GM04504 (cell line): ENCODE results near the gene RBM26.

Experiments used
- DNase-seq: peaks from one replicate; pipeline ENCODE4 v3.0.0-alpha.2; 2012; ENCODE audit warnings: low read depth

The RBM26 gene, protein sequence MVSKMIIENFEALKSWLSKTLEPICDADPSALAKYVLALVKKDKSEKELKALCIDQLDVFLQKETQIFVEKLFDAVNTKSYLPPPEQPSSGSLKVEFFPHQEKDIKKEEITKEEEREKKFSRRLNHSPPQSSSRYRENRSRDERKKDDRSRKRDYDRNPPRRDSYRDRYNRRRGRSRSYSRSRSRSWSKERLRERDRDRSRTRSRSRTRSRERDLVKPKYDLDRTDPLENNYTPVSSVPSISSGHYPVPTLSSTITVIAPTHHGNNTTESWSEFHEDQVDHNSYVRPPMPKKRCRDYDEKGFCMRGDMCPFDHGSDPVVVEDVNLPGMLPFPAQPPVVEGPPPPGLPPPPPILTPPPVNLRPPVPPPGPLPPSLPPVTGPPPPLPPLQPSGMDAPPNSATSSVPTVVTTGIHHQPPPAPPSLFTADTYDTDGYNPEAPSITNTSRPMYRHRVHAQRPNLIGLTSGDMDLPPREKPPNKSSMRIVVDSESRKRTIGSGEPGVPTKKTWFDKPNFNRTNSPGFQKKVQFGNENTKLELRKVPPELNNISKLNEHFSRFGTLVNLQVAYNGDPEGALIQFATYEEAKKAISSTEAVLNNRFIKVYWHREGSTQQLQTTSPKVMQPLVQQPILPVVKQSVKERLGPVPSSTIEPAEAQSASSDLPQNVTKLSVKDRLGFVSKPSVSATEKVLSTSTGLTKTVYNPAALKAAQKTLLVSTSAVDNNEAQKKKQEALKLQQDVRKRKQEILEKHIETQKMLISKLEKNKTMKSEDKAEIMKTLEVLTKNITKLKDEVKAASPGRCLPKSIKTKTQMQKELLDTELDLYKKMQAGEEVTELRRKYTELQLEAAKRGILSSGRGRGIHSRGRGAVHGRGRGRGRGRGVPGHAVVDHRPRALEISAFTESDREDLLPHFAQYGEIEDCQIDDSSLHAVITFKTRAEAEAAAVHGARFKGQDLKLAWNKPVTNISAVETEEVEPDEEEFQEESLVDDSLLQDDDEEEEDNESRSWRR

DNA sequence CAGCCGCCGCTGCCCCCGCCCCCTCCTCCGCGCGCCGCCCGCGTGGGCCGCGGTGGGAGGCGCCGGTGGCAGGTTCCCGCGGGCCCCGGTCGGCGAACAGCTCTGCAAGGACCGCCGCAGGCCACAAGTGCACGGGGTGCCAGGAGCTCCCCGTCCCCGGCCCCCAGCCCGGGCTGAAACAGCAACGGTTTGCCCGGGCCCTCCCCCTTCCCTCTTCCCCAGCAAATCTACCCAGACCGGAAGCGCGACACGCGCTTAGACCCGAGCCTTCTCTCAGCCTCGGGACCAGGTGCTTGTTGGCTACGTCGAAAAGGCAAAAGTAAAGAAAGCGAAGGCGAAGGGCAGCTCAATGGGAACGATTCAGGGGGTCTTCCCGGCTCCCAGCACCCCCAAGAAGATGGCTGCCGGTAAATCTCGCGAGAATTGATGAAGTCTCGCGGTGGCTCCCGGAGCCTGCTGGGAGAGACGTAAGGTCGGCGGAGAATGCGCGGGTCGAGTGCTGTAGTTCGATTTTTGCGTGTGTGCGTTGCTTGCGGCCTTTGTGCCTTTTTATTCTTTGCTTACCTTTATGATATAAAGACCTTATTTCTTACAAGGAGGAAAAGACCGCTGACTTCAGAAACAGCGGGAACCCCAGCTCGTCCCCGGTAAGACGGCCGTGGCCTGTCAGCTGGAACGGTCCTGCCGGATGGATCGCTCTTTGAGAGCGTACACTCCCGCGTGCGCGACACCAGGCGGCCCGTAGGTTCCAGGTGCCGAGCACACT is at the start of gene RBM26:
Gene RBM26, minus strand, starts transcription at position 425 of the 766 bp plus-strand sequence. CDS start 481 bp downstream, outside the sequence.
- DNase-seq, result peak; percentile 89

DNA sequence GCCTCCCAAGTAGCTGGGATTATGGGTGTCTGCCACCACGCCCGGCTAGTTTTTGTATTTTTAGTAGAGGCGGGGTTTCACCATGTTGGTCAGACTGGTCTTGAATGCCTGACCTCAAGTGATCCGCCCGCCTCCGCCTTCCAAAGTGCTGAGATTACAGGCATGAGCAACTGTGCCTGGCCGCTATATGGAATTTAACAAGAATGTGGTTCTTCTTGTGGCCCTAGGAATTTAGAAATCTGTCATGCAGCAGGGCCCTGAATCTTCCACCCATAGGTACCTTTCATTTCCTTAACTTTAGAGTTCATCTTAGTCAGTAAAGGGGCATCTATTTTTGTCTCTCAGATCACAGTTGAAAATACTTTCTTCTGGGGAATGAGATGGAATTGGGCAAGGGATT is 49.3 kb upstream of the RBM26 start:
- DNase-seq, result no peak

DNA sequence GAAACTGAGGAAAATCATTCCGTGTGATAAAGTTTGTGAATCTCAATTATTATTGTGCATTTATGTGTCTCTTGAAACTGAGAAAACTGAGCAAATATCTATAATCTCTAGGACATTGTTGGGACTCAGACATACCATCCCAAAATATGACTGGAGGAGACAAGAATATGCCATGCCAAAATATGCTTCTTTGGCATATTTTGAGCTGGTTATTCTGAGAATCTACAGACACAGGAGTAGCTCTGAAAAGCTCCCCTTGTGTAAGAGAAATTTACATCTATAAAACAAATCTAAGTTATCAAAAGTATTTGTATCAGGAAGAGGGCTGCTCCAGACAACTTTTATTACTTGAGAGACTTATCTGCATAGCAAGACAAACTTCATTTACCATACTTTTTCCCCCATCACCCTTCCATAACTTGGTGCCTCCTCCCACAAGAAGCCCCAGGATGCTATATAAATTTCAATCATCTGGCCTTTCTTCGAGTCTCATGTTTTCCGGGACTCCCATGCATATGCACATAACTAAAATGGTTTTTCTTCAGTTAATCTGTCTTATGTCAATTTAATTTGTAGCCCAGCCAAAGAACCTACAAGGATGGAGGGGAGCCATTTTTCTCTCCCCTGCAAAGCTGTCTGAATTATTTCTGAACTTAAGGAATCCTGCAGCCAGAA is 46.3 kb upstream of the RBM26 start:
- no peak for DNase-seq

DNA sequence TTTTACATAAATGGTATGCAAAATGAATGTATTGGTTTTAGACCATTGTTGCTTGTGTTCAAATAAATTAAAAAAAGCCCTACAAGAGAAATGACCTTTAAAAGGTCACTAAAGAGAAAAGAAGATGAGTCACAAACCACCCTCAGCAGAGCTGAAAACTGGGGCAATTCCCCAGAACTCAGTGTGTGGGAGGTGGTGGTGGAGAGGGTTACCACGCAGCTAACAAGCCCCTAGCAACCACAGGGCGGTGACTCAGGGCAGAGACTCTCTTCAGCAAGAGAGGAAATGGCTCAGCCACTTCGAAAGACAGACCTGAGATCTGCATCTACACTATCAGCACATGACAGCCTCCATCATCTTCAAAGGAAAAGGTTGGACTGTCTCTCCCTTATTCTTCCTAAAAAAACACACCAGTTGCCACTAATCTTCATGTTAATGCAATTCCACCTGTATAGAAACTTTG is 45.5 kb upstream of the RBM26 start:
- DNase-seq, result peak; percentile 71

DNA sequence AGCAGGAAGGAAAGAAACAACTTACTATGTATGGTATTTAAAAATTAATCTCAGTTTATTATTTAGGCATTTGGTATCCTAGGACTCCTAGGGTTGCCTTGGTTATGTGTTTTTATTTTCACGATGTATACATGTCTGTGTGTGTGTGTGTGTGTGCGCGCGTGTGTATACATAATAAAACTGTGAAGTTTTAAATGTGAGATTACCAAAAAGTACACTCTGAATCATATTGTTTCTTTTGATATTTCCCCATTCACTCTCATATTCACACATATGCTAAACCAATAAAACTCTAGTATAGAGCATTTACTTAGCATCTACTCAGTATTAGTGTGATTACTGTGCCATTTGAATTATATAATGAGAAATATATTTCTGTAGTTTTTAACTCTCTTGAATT is 44.1 kb upstream of the RBM26 start:
- DNase-seq, result no peak

DNA sequence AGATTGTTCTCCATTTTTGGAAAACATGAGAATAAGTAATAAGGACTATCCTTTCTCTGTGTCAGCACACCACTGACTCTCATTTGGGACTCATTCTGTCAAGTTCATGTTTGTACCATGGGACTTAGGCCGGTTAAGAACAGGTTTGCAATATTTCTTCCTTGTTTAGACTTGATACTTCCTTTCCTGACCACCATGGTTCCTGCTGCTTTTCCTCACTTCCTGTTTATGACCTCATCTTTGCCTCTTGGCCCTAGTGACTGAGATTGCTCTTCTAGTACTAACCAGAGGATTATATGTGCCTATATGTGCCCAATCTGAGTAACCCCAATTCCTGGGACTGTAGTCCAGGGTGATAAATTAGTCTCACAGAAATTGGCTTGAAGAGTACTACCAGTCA is 42.4 kb upstream of the RBM26 start:
- DNase-seq, result no peak

DNA sequence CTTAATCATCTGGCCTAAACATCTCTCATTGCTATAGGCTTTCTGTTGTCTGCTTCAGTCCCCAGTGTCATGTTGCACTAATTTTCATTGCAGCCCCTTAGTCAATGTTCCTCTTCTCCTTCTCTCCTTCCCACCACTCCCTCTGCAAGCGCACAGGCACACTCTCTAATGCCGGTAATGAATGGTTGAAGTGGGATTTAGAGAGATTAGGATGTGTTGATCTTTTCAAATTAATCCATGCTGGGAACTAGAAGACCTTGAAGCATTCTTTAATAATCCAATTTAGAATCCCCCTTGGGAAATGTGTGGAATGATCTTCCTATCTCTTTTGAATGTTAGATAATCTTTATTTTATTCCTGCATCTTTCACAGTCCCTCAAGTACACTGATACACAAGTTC is 41.7 kb upstream of the RBM26 start:
- no peak for DNase-seq

DNA sequence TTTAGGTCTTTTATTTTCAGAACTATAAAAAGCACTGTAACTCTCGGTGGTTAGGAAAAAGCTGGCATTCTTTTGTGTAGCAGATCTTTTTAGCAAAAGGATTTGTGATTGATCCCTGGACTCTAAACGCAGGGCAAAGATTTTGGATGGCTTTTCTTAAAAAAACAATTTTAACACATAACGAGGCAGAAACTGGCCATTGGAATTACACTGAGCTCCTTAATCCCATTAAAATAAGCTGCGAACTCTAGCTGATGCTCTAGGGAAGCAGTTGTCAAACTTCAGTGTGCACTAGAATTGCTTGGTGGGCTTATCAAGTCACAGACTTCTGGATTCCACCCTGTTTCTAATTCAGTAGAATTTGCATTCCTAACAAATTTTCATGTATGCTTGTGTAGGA is 41.1 kb upstream of the RBM26 start:
- no peak for DNase-seq

DNA sequence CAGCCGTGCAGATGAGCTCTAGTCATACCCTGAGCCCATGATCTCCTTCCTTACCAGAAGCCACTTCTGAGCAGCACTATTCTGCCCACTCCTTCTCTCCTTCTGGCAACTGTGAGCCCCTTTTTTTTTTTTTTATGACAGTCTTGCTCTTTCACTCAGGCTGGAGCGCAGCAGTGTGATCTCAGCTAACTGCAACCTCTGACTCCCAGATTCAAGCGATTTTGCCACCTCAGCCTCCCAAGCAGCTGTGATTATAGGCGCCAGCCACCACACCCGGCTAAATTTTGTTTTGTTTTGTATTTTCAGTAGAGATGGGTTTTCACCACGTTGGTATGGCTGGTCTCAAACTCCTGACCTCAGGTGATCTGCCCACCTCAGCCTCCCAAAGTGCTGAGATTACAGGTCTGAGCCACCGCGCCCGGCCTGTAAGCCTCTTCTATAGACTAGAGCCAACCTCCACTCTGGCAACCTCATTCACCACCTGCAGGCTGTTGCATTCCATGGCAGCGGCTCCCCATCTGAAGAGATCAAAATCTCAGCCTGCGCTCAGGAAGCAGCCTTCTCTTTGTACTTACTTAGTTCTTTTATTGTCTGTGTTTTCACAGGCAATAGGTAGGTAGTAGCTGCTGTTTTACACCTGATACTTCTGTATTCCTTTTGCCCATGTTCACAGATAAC is 40.1 kb upstream of the RBM26 start:
- DNase-seq, result no peak

DNA sequence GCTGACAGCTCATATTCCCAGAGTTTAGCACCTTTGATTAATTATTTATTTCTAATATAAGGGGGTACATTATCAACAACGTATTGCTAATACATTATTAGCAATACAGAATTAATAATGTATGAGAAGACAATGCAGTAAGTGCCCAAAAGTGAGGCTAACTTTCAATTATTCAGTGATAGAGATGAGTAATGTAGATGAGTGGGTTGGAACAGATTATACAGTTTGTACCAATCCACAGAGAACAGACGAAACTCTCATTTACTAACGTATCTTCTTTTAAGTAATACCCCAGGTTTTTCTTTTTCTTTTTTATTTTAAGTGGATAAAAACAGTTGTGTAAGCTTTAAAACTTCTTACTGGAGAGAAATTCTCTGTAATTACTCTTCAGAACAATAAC is 36.7 kb upstream of the RBM26 start:
- no peak for DNase-seq

DNA sequence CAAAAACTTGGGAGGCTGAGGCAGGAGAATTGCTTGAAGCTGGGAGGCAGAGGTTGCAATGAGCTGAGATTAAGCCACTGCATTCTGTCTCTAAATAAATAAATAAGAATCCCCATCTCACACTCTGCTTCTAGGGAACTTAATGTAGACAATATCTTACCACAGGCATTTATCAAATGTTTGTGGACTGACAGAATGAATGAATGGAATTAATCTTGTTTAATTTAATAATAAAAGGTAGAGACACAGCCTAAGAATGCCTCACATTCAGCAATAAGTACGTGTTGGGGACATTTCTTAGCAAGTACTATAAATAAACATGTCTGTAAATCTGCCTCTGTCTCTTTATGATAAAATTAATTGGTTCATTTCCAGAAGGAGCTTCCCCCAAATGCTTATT is 36.2 kb upstream of the RBM26 start:
- no peak for DNase-seq

DNA sequence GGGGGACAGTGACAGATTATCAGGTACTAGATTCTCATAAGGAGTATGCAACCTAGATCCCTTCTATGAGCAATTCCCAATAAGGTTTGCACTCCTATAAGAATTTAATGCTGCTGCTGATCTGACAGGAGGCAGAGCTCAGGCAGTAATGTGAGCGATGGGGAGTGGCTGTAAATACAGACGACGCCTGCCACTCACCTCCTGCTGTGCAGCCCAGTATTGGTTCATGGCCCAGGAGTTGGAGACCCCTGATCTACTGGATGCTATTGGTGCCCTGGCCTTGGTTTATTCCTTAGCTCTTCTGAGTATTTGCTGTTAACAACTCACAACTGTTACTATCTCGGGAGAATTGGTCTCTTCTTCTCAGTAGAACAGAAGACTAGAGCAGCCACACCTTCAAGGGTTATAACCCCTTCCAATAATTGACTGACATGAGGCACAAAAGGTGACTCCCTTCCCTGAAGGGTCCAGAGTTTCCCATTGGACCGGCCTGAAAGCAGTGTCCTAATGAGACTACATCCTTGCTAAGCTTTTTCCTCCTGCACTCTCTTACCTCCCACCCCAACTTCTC is 35.0 kb upstream of the RBM26 start:
- DNase-seq, result no peak

DNA sequence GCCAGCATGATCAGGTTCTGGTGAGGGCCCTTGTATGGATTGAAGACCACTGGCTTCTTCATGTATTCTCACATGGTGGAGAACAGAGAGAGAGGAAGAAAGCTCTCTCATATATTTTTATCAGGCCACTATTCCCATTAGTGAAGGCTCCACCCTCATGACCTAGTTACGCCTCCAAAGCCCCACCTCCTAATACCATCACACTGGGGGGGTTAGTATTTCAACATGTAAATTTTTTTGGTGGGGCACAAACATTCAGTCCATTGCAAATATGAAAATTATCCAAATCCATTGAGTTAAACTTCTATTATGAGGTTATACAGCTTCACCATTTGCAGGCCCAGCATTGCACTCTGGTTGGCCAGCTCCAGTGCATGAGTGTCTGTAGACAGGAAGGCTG is 33.2 kb upstream of the RBM26 start:
- no peak for DNase-seq

DNA sequence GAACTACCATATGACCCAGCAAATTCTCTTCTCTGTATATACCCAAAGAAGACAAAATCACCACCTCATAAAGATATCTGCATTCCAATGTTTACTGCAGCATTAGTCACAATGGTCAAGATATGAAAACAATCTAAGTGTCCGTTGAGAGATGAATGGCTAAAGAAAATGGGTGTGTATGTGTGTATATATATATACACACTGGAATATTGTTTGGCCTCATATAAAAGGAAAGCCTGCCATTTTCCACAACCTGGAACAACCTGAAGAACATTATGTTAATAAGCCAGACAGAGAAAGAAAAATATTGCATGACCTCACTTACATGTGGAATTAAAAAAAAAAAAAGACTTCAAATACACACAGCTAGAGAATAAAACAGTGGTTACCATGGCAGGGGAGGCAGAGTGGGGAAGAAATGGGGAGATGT is 29.5 kb upstream of the RBM26 start:
- DNase-seq, result peak; percentile 62

DNA sequence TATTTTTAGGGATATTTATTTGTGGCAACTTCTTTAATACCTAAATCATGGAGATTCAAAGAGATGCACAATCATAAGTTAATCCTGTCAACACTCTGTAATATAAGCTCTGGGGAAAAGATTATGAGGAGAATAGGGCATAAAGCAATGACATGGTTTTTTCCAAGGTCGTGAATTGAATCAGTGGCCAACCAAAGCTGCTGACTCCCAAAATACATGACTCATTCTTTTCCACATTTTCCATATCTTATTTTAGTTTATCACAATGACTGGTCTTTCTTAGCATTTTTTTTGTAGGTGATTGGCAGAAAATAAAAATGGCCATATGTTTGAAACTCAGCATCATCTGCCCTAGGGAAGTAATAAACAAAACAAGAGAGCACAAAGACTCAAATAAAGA is 28.5 kb upstream of the RBM26 start:
- DNase-seq, result peak; percentile 53

DNA sequence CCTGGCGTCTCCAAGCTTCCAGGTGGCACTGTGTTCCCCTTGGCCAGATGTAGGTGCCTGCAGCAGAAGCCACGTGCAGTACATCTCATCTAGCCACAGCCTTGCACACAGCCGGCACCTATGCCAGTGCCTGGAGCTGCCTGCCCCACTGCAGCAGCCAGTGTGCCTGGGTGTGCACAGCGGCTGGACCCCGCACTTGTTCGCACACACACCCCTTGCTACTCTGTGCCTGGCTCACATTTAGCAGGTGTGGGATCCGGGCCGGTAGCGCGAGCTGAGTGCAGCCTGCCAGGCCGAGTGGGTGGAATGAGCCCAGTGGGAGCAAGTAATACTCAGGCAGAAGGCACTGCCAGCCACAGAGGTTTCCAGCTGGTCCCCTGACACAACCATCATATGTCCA is 26.9 kb upstream of the RBM26 start:
- no peak for DNase-seq

DNA sequence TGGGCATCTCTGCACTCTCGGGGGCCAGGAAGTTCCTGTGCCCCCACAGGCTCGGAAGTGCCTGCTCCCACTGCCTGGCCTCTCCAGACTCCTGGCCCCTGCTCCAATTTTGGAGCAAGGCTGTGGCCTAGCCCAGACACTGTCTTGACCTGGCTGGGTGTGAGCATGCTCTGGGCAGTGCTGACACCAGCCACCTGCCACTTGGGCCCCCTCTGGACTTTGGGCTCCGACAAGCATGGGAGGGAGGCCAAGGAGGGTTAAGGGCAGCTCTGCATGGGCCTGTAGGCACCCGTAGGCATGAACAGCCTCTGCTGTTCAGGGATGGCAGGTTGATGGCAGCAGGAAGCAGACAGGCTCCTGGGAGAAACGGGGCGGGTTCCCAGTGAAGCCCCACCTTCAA is 26.0 kb upstream of the RBM26 start:
- DNase-seq, result no peak

DNA sequence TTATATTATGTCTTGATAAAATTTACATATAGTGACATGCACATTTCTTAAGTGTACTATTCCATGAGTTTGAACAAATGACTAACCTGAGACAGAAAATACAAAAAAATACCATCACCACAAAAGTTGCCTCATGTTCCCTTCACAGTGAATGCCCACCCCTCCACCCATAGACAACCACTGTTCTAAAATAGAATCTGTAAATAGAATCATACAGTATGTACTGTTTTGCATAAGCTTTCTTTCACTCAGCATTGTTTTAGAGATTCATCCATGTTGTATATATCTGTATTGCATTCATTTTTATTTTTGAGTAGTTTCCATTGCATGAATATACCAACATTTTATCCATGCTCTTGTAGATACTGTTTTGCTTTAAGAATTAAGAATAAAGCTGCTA is 23.3 kb upstream of the RBM26 start:
- DNase-seq, result no peak

DNA sequence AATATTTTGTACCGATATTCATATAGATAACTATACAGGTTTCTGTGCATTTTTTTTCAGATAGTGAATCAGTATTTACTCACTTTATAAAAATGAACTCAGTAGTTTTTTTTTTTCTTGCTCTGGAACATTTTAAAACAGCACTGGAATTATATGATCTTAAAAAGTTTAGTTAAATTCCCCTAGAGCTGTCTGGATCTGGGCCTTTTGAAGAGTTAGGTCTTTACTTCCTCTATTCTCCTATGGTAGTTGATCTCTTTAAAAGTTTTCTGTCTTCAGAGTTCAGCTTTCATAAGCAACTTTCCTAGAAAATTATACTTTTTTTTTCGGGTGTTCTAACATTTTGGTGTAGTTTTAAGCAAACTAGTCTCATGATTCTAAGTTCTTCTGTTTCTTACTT is 21.8 kb upstream of the RBM26 start:
- no peak for DNase-seq

DNA sequence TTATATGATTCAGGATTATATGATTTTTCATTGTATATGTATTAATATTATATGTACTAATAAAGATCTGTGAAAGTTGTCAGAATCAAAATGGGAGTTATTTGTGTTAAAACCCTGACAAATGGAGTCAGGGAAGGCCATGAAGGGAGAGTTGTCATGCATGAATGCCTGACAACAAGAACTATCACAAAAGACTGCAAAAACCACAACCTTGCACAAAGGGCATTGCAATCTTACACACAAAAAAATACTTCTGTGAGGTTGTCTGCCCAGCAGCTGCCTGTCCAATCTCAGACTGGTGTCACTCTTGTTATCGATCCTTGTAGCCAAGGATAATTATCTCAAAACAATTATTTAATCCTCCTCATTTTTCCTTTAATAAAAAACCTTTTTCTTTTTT is 21.2 kb upstream of the RBM26 start:
- no peak for DNase-seq
